Measurements from ENCODE around the gene OSBPL9.

OSBPL9 gene

DNA sequence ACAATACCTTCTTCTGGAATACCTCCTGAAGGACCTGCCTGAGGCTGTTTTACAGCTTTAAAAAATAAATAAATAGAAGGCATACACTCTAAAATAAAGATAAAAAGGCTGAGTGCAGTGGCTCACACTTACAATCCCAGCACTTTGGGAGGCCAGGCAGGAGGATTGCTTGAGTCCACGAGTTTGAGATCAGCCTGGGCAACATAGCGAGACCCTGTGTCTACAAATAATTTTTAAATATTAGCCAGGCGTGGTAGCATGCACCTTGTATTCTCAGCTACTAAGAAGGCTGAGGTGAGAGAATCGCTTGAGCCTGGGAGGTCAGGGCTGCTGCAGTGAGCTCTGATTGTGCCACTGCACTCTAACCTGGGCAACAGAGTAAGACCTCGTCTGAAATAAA is 75.0 kb downstream of the OSBPL9 start:
- Histone ChIP-seq H3K4me1 (ENCODE audit: insufficient read depth, low read length, severe bottlenecking) (no peaks in the 10 kb centered on the region), H3K9ac (ENCODE audit: low read length) (no peak overlapping the region), H3K9me3 (ENCODE audit: low read length) (no peaks in the 10 kb centered on the region), H2AFZ (ENCODE audit: low read length) (no peak overlapping the region), H4K20me1 (ENCODE audit: insufficient read depth, low read length) (no peaks in the 10 kb centered on the region; the same call in 1 of the 2 replicates), H3K27me3 (ENCODE audit: insufficient read depth, low read length) (no peaks in the 10 kb centered on the region), H3F3A (ENCODE audit: insufficient read depth, low read length) (no peaks in the 10 kb centered on the region), H3K9me2 (ENCODE audit: low read depth, low read length) (no peaks in the 10 kb centered on the region), H3K4me3 (ENCODE audit: low read depth, low read length, poor library complexity, severe bottlenecking) (no peak overlapping the region), H3K4me2 (ENCODE audit: low read length) (no peak overlapping the region), H3K79me2 (ENCODE audit: insufficient read depth, low read length) (no peaks in the 10 kb centered on the region), H3K27ac (ENCODE audit: low read depth, low read length, poor library complexity, severe bottlenecking) (no peak overlapping the region), H3K36me3 (ENCODE audit: insufficient read depth, low read length) (no peaks in the 10 kb centered on the region)
- TF ChIP-seq EZH2 (IDR thresholded peaks at IDR 0.05; ENCODE audit: borderline replicate concordance, low read length) (no peak), CTCF (IDR thresholded peaks at IDR 0.05; ENCODE audit: low read length) (no peak)

DNA sequence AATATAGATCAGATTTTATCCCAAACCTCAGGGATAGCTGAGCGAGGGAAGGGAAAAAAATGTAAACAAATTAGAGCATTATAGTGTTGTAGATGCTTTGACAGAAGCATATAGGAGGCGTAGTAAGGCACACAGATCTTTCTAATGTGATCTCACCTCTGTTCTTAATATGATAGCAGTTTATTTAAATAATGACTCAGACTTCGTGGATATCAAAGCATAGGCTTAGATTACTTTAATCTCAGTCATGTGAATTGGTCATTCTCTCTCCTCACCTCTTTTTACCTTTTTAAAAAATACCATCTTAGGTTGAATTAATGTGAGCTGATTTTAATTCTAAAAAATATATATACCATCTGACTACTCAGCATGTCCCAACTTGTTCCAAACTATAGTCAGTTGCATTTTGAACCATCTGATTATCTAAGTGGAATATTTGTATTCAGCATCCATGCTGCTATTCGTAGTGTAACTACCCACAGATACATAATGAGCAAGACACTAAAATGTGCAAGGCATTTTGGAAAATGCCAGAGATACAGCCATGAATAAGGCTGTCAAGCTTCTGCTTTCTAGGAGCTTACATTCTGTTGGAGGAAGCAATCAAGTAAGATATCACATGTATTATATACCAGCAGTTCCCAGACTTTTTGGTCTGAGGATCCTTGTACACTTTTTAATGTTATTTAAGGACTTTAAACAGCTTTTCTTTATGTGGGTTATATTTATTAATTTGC is 76.7 kb downstream of the OSBPL9 start:
- Histone ChIP-seq H3K9ac (ENCODE audit: low read length) (no peak overlapping the region), H3K27ac (ENCODE audit: low read depth, low read length, poor library complexity, severe bottlenecking) (no peak overlapping the region), H3K27me3 (ENCODE audit: insufficient read depth, low read length) (no peaks in the 10 kb centered on the region), H3F3A (ENCODE audit: insufficient read depth, low read length) (no peaks in the 10 kb centered on the region), H3K36me3 (ENCODE audit: insufficient read depth, low read length) (no peaks in the 10 kb centered on the region), H3K4me3 (ENCODE audit: low read depth, low read length, poor library complexity, severe bottlenecking) (no peak overlapping the region), H4K20me1 (ENCODE audit: insufficient read depth, low read length) (no peaks in the 10 kb centered on the region; the same call in 1 of the 2 replicates), H2AFZ (ENCODE audit: low read length) (no peak overlapping the region), H3K9me3 (ENCODE audit: low read length) (no peaks in the 10 kb centered on the region), H3K79me2 (ENCODE audit: insufficient read depth, low read length) (no peaks in the 10 kb centered on the region), H3K4me1 (ENCODE audit: insufficient read depth, low read length, severe bottlenecking) (no peaks in the 10 kb centered on the region), H3K4me2 (ENCODE audit: low read length) (no peak overlapping the region), H3K9me2 (ENCODE audit: low read depth, low read length) (no peaks in the 10 kb centered on the region)
- no peak for TF ChIP-seq CTCF (IDR thresholded peaks at IDR 0.05; ENCODE audit: low read length)
- TF ChIP-seq EZH2 (IDR thresholded peaks at IDR 0.05; ENCODE audit: borderline replicate concordance, low read length), result no peak

DNA sequence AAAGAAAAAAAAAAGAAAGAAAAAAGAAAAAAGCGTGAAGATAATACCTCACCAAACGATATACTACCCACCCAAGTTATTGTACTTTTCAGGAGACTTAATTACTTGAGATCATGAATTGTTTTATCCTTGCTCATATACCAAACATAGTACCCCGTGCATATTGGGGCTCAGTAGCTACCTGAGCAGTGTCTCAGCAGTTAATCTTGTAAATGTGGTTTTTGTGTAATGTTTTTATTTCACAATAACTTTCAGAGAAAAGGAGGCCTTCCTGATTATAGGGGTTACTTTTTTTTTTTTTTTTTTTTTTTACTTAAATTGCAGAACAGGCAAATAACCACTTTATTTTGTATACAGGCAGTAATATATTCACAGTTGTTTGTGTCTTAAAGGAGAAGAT is 80.3 kb downstream of the OSBPL9 start:
- no peak overlapping the region for H3K27ac ChIP-seq (ENCODE audit: low read depth, low read length, poor library complexity, severe bottlenecking)
- no peak overlapping the region for H2AFZ ChIP-seq (ENCODE audit: low read length)
- TF ChIP-seq EZH2 (IDR thresholded peaks at IDR 0.05; ENCODE audit: borderline replicate concordance, low read length) (no peak), CTCF (IDR thresholded peaks at IDR 0.05; ENCODE audit: low read length) (no peak)
- no peak overlapping the region for H3K9ac ChIP-seq (ENCODE audit: low read length)
- H3K4me3 ChIP-seq (ENCODE audit: low read depth, low read length, poor library complexity, severe bottlenecking), result no peak overlapping the region
- no peaks in the 10 kb centered on the region for H3K36me3 ChIP-seq (ENCODE audit: insufficient read depth, low read length)
- no peaks in the 10 kb centered on the region for H3K4me1 ChIP-seq (ENCODE audit: insufficient read depth, low read length, severe bottlenecking)
- no peaks in the 10 kb centered on the region for H3K79me2 ChIP-seq (ENCODE audit: insufficient read depth, low read length)
- H3K4me2 ChIP-seq (ENCODE audit: low read length), result no peak overlapping the region
- no peaks in the 10 kb centered on the region for H3F3A ChIP-seq (ENCODE audit: insufficient read depth, low read length)
- H3K27me3 ChIP-seq (ENCODE audit: insufficient read depth, low read length), result no peaks in the 10 kb centered on the region
- H3K9me3 ChIP-seq (ENCODE audit: low read length), result no peaks in the 10 kb centered on the region
- H3K9me2 ChIP-seq (ENCODE audit: low read depth, low read length), result no peaks in the 10 kb centered on the region
- H4K20me1 ChIP-seq (ENCODE audit: insufficient read depth, low read length), result no peaks in the 10 kb centered on the region

All from OCI-LY1 (cell line).